H1 (cell line): ENCODE measurements around the gene ACBD5. TPM values are rescaled to one million over a fixed set of nuclear protein-coding genes. Genes with fewer than 3 reads are reported as not detected.

Experiments
- USF2 ChIP-seq: IDR thresholded peaks from 2 replicates; pipeline ENCODE4 v1.6.1; 2011; ENCODE audit warnings: low read length, improper control_type of control experiment
- polyA plus RNA-seq, 7 experiments: library from polyadenylated mRNA; depleted of rRNA in 3 of 7; stranded (reverse) in 5 of 7; unstranded in 2 of 7; fragments of >200 nt in 5 of 7; fragments of 200-250 nt in 2 of 7; gene quantifications; 1 replicate in 5 of 7; 2 replicates in 1 of 7; 4 replicates in 1 of 7; pipeline versions ENCODE4 v1.2.1 to v1.2.3, GENCODE V29; 2011 to 2013; ENCODE audit warnings: missing spikeins in 2 of 7, mixed read lengths in 2 of 7
- total RNA-seq: library from RNA; stranded (reverse); fragmentation: NEBNext Ultra II Directional; extraction: Animal tissue kit (Norgen Biotek cat#: 25700); gene quantifications from 2 replicates; pipeline ENCODE4 v1.2.1, GENCODE V29; 2021

The ACBD5 gene
- total and polyA plus RNA-seq, 2 of the 8 experiments (the other 6 are each of a cell fraction or from before 2014, with no cell fraction given) = 4.6 to 15.9 TPM

- no peak for TF ChIP-seq USF2
These were observed 1.3 kb upstream of the ACBD5 start (continued) for GRCh38 chr10:27241652-27242472.
